Transverse colon (tissue), 4 donors: ENCODE data around the gene NXNL2. TPM values are rescaled to one million over a fixed set of nuclear protein-coding genes. Genes with fewer than 3 reads are reported as not detected.

Source experiments
- DNase-seq: peaks from one replicate; pipeline ENCODE4 v3.0.0-alpha.2; 2019
- H3K27ac ChIP-seq, 4 donors: fragments of 200-600 bp; sonication (generic); 2 replicates each; pipeline ENCODE4 v1.5.1; 2016 to 2018; ENCODE audit warnings: inconsistent platforms in 4 of 4
- H3K27me3 ChIP-seq: fragments of 200-600 bp; sonication (generic); 2 replicates; pipeline ENCODE4 v1.5.1; 2017; ENCODE audit warnings: inconsistent platforms
- H3K36me3 ChIP-seq, 4 donors: fragments of 200-600 bp; sonication (generic); 2 replicates each; pipeline ENCODE4 v1.5.1; 2017 to 2019; ENCODE audit warnings: inconsistent platforms in 4 of 4
- H3K4me1 ChIP-seq, 4 donors: fragments of 200-600 bp; sonication (generic); 2 replicates each; pipeline ENCODE4 v1.5.1; 2017 to 2020; ENCODE audit warnings: inconsistent platforms in 4 of 4
- H3K4me3 ChIP-seq, 4 donors: fragments of 200-600 bp; sonication (generic); 1 replicate in 1 of 4; 2 replicates in 3 of 4; pipeline versions ENCODE4 v1.5.1 to v1.6.1; 2017 to 2019; ENCODE audit warnings: inconsistent platforms in 4 of 4
- H3K9me3 ChIP-seq, 2 donors: fragments of 200-600 bp; sonication (generic); 2 replicates each; pipeline ENCODE4 v1.5.1; 2017 to 2019; ENCODE audit warnings: inconsistent platforms in 2 of 2
- EP300 ChIP-seq: sonication (generic); formaldehyde crosslinking; IDR thresholded peaks from one replicate; pipeline ENCODE4 v1.6.1; 2017; ENCODE audit warnings: antibody characterized with exemption, low read depth
- POLR2A ChIP-seq: fragments of 450-650 bp; IDR thresholded peaks from one replicate; pipeline ENCODE4 v1.6.1; 2016; ENCODE audit warnings: antibody characterized with exemption, mild to moderate bottlenecking, moderate library complexity
- POLR2AphosphoS5 ChIP-seq, 3 donors: sonication (generic); formaldehyde crosslinking; IDR thresholded peaks; one replicate each; pipeline ENCODE4 v1.6.1; 2016; ENCODE audit warnings: antibody characterized with exemption in 3 of 3
- WGBS, 2 donors: methylation state at CpG; one replicate each; pipeline ENCODE4 v1.1.5; 2018; ENCODE audit warnings: low coverage in 1 of 2; 5-methylcytosine and 5-hydroxymethylcytosine counted together
- in situ Hi-C, 4 donors: fragments of 200-750 bp; cut with MboI; loops; one replicate each; pipeline versions ENCODE4 v1.15.0 to v1.15.1; 2017; ENCODE audit warnings: low sequenced_read_pairs in 3 of 4, low pct_ligation_motif_present in 1 of 4, low pct_unique_long_range_greater_than_20kb in 1 of 4
- intact Hi-C: fragments of 100-400 bp; cut with DNase I; formaldehyde crosslinking; loops from one replicate; pipeline ENCODE4 v1.15.1; 2023; ENCODE audit warnings: low total_unique reads
- total RNA-seq, 4 donors: library from RNA; depleted of rRNA; stranded (reverse); fragments of >200 nt; gene quantifications; one replicate each; pipeline ENCODE4 v1.1.0, GENCODE V29; 2016
- TF ChIP-seq, protein P1 (sequence below), 5 experiments: fragments of 200-600 bp in 3 of 5; fragments of 450-650 bp in 2 of 5; sonication (generic) in 3 of 5; IDR thresholded peaks; 1 replicate in 2 of 5; 2 replicates in 3 of 5; pipeline ENCODE4 v1.5.1; 2016 to 2017; ENCODE audit warnings: antibody characterized with exemption in 5 of 5, inconsistent platforms in 3 of 5, mild to moderate bottlenecking in 2 of 5, moderate library complexity in 1 of 5

Gene NXNL2
- total RNA-seq, 4 donors from 2014 or later: not detected

DNA sequence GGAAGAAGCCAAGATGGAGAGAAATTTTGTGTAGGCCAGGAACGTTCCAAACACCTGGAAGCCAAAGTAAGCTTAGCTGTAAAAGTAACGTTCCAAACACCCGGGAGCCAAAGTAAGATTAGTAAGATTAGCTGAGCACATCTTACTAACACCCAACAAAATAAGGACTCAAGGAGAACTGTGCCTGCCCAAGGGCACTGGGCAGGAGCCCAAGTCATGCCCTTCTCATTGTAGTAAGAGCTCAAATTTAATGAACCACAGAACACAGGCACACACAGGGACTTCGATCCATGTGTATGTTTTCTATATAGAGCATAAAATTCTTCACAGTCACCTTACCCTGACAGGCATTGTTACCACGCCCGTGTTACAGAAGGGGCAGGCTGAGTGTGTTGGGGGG lies 36.1 kb upstream of the NXNL2 start:
- Histone ChIP-seq H3K4me1 (no peaks in the 10 kb centered on the region), H3K27me3 (no peaks in the 10 kb centered on the region), H3K36me3 (no peaks in the 10 kb centered on the region), H3K9me3 (no peaks in the 10 kb centered on the region), H3K4me3 (no peak overlapping the region), H3K27ac (no peak overlapping the region)
- intact Hi-C loops: no loop called here
- 76 to 100% methylated on average over 2 to 6 of the region's 6 CpGs for WGBS, 2 donors
- in situ Hi-C loops: no loop called here
- DNase-seq: no peak
- TF ChIP-seq POLR2AphosphoS5 (IDR thresholded peaks at IDR 0.05) (no peak), EP300 (no peak), POLR2A (no peak)
- TF ChIP-seq, protein P1, sequence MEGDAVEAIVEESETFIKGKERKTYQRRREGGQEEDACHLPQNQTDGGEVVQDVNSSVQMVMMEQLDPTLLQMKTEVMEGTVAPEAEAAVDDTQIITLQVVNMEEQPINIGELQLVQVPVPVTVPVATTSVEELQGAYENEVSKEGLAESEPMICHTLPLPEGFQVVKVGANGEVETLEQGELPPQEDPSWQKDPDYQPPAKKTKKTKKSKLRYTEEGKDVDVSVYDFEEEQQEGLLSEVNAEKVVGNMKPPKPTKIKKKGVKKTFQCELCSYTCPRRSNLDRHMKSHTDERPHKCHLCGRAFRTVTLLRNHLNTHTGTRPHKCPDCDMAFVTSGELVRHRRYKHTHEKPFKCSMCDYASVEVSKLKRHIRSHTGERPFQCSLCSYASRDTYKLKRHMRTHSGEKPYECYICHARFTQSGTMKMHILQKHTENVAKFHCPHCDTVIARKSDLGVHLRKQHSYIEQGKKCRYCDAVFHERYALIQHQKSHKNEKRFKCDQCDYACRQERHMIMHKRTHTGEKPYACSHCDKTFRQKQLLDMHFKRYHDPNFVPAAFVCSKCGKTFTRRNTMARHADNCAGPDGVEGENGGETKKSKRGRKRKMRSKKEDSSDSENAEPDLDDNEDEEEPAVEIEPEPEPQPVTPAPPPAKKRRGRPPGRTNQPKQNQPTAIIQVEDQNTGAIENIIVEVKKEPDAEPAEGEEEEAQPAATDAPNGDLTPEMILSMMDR (IDR thresholded peaks at IDR 0.05): no peak

DNA sequence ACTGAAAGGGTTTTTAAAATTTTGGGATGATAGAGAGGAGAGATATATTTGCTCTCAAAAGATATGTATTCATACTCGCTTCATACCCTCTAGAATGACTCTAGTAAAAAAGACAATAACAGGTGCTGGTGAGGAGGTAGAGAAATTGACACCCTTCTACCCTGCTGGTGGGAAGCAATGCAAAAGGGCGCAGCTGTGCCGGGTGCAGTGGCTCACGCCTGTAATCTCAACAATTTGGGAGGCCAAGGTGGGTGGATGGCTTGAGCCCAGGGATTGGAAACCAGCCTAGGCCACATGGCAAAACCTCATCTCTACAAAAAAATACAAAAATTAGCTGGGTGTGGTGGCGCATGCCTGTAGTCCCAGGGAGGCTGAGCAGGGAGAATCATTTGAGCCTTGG lies 33.9 kb upstream of the NXNL2 start:
- no peak for TF ChIP-seq EP300
- no peak for TF ChIP-seq POLR2AphosphoS5 (IDR thresholded peaks at IDR 0.05)
- TF ChIP-seq, protein P1 (IDR thresholded peaks at IDR 0.05): no peak
- TF ChIP-seq POLR2A: no peak
- H3K4me3 ChIP-seq: no peak overlapping the region
- in situ Hi-C loops (no loop called here), intact Hi-C loops (no loop called here)
- no peak for DNase-seq
- H3K27me3 ChIP-seq: no peaks in the 10 kb centered on the region
- WGBS, 2 donors: 82 to 89% methylated on average over 4 to 5 of the region's 5 CpGs
- H3K27ac ChIP-seq: no peak overlapping the region
- H3K36me3 ChIP-seq: no peaks in the 10 kb centered on the region
- H3K4me1 ChIP-seq: no peaks in the 10 kb centered on the region
- no peaks in the 10 kb centered on the region for H3K9me3 ChIP-seq

DNA sequence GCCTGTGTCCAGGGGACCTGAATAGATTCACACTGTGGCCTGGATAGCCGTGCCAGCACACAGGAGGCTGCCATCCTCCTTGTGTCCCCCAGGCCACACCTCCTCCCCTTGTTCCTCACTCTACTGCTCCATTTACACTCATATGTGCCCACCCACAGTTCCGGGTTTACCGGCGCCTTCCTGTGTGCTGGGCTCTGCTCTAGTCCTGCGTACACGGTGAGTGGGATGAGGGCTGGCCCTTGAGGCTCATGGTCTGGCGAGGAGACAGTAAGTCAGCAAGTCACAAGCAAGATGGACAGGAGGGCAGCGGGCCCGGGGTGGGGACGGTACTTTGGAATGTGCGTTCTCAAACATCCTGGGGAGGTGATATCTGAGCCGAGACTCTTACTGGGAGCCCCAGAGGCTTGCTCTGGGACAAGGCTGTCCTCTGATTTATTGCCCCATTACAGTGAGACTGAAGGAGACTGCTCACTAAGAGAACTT lies 32.4 kb upstream of the NXNL2 start:
- Histone ChIP-seq H3K4me1 (no peaks in the 10 kb centered on the region), H3K36me3 (no peaks in the 10 kb centered on the region), H3K27ac (no peak overlapping the region), H3K4me3 (no peak overlapping the region), H3K9me3 (no peaks in the 10 kb centered on the region), H3K27me3 (no peaks in the 10 kb centered on the region)
- intact Hi-C loops (no loop called here), in situ Hi-C loops (no loop called here)
- TF ChIP-seq POLR2A (no peak), POLR2AphosphoS5 (IDR thresholded peaks at IDR 0.05) (no peak), EP300 (no peak)
- TF ChIP-seq, protein P1 (IDR thresholded peaks at IDR 0.05): no peak
- DNase-seq: no peak
- WGBS, 2 donors: 85 to 88% methylated on average over 8 to 12 of the region's 12 CpGs

GRCh38 chr9:88503081-88503844 lies 31.7 kb upstream of the NXNL2 start:
- H3K27ac ChIP-seq: no peak overlapping the region
- H3K4me3 ChIP-seq: no peak overlapping the region
- intact Hi-C loops: no loop called here
- DNase-seq: no peak
- H3K36me3 ChIP-seq: no peaks in the 10 kb centered on the region
- no peaks in the 10 kb centered on the region for H3K9me3 ChIP-seq
- no peaks in the 10 kb centered on the region for H3K4me1 ChIP-seq
- no peaks in the 10 kb centered on the region for H3K27me3 ChIP-seq
- 92 to 100% methylated on average over 3 to 18 of the region's 18 CpGs for WGBS, 2 donors
- in situ Hi-C loops: no loop called here
- TF ChIP-seq POLR2AphosphoS5 (IDR thresholded peaks at IDR 0.05) (no peak), POLR2A (no peak)
- TF ChIP-seq, protein P1 (IDR thresholded peaks at IDR 0.05): no peak
